GM12891 (cell line): ENCODE measurements around the gene TIMM10B.

Experiments used
- POLR2A ChIP-seq: IDR thresholded peaks from 2 replicates; pipeline ENCODE4 v1.6.1; 2011; ENCODE audit warnings: low read depth, low read length, control low read depth
- POLR2AphosphoS5 ChIP-seq: IDR thresholded peaks from 2 replicates; pipeline ENCODE4 v1.6.1; 2011; ENCODE audit warnings: low read depth, low read length, control low read depth
- POU2F2 ChIP-seq: IDR thresholded peaks from 2 replicates; pipeline ENCODE4 v1.6.1; 2011; ENCODE audit warnings: low read depth, mild to moderate bottlenecking, control low read depth, low read length, moderate library complexity

DNA sequence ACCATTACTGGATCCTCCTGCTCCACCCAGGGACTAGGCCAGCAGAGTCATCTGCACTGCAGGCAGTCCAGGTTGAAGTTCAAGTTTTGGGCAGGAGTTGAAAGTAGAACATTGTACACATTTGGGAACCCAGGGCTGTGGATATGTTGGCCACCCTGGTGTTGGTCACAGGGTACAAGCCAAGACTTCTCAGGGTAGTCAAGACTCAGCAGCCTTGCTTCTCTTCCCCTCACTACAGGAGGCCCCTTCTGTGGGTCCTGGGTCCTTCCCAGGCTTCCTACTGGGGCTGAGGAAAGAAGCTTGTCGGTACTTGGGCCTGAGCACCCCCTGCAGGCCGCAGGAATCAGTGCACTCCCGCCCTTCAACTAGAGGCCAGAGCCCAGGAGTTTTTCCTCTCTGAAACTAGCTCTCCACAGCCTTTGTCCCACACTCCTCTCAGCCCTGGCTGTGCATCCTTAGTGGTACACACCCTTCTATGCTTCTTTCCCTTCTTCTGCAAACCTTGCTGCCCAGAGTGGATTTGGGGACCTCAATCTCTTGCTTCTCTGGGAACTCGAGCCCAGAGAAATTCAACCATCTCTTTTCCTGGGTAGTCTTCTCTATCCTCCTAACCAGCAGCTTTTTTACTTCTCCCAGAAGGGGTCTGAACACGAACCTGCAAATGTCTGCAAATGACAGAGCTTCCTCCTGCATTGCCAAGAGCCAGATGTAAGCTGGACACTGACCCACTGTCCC lies 37.9 kb upstream of the TIMM10B start:
- TF ChIP-seq POLR2A (no peak), POLR2AphosphoS5 (no peak), POU2F2 (0 out of 2 replicates have a peak, but pooled peaks have one; percentile 21)
